Measurements from ENCODE around the gene DNAJB13. TPM values are rescaled to one million over a fixed set of nuclear protein-coding genes. Genes with fewer than 3 reads are reported as not detected.

DNAJB13 gene
- total RNA-seq, 2 experiments from 2014 or later, result not detected

DNA sequence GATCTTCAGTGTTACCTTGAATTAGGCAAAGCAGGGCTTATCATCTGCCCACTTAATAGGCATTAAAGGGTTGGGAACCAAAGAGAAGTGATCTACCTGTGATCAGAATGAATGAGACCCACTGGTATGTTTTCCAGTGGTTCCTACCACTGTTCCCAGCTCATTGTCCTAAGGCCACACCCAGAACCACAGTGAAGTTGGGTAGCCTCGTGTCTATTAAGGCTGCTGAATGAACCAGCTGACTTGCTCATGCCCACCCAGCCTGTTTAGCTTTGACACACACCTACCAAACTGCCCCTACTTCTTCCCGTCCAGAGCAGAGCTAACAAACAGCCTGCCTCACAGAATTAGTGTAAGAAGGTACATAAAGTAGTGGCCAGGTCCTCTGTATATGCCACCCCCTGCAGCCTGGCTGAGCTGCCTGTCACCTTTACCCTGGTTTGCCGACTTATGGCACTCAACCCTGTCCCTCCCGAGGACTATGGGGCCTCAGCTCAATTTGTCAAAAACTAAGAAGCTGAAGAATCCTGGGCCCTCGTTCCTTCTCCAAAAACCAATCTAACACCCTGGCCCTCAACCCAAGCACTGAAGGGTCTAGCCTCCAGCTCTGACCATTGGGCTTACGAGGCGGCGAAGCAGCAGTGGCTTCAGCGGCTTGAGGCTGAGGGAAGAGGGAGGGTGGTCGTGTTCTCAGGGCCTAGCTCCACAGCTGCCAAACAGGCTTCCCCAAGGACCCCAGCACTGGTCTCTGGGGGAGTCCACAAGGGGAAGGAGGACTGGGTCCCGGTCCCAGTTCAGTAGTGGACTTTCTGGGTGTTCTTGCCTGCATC is 22.0 kb downstream of the DNAJB13 start:
- Mint-ChIP-seq H3K4me1 (peaks cover 90% of the 10 kb centered on the region), H3K27me3 (no peaks in the 10 kb centered on the region), H3K9me3 (no peaks in the 10 kb centered on the region), H3K27ac (peak overlapping the region; percentile 97), H3K4me3 (no peak overlapping the region), H3K36me3 (ENCODE audit: low read depth) (peaks cover 58% of the 10 kb centered on the region)
- ChIA-PET POLR2A (interaction anchor here (0.7 to 12.4 kb wide), 9 partner anchors 8 to 198 kb away, joined by 3 to 264 read pairs (median 13); partner anchors contain the start of genes C2CD3, PPME1 and UCP2), CTCF (interaction anchor here (1.7 to 4.4 kb wide), 3 partner anchors 9 to 32 kb away, joined by 3 to 12 read pairs (median 5); partner anchors contain the start of gene UCP2)
- no peak for DNase-seq

DNA sequence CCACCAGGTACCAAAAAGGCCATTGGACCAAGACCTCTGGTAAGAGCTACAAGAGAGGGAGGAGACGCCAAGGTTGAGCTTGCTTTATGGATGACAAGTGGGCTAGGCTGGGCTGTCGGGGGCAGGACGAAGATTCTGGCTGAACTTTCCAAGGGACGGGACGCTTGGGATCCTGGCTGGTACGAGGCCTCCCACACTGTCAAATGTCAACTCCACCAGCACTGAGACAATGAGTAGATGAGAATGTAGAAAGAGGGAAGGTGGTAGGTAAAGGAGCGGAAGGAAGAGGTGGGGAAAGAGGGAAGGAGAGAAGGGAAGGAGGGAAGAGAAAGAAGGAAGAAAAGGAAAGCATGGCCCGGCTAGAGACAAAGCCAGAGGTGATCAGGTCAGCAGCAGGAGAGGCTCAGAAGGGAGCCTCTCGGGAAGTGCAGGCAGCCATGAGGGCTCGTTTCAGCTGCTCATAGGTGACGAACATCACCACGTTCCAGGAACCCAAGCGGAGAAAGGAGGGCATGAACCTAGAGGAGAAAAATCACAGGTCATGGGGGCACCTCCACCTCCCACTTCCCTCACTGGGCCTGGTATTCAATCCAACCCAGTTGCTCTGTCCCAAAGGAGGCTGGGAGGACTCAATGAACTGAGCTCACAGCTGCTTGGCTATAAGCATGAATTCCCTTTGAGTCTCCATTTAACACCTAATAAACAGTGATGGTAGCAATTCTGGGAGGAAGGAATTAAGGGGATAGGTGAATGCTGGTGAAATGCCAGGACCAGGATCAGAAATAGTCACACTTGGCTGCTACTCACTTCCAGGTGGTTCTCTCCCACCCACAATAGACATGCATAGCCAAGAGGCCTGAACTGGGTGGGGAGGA is 24.0 kb downstream of the DNAJB13 start:
- peak overlapping the region; percentile 97 for H3K27ac Mint-ChIP-seq
- H3K4me3 Mint-ChIP-seq, result peak overlapping the region; percentile 62
- no peaks in the 10 kb centered on the region for H3K27me3 Mint-ChIP-seq
- CTCF ChIA-PET, result interaction anchor here (0.9 to 4.4 kb wide), 3 partner anchors 7 to 281 kb away, joined by 3 to 12 read pairs (median 5); partner anchors contain the start of gene UCP2
- no peaks in the 10 kb centered on the region for H3K9me3 Mint-ChIP-seq
- peaks cover 78% of the 10 kb centered on the region for H3K36me3 Mint-ChIP-seq (ENCODE audit: low read depth)
- POLR2A ChIA-PET, result interaction anchor here (0.8 to 12.4 kb wide), 9 partner anchors 5 to 196 kb away, joined by 3 to 264 read pairs (median 13); partner anchors contain the start of genes C2CD3, PPME1 and UCP2
- H3K4me1 Mint-ChIP-seq, result peaks cover 93% of the 10 kb centered on the region
- no peak for DNase-seq

DNA sequence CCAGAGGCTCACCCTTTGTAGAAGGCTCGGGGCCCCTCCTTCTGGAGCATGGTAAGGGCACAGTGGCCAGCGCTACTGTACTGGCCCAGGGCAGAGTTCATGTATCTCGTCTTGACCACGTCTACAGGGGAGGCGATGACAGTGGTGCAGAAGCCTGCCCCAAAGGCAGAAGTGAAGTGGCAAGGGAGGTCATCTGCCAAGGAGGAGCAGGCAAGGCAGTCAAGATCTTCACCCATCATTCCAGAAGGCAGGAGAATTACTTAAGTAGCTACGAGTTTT is 24.6 kb downstream of the DNAJB13 start:
- Mint-ChIP-seq H3K27me3 (no peaks in the 10 kb centered on the region), H3K27ac (peak overlapping the region; percentile 97), H3K9me3 (no peaks in the 10 kb centered on the region), H3K36me3 (ENCODE audit: low read depth) (peaks cover 81% of the 10 kb centered on the region), H3K4me3 (no peak overlapping the region), H3K4me1 (peaks cover 93% of the 10 kb centered on the region)
- CTCF ChIA-PET, result interaction anchor here (4.4 kb wide), 1 partner anchor 30 kb away, joined by 12 read pairs; no protein-coding TSS in a partner anchor
- POLR2A ChIA-PET, result interaction anchor here (1.4 to 12.4 kb wide), 4 partner anchors 6 to 39 kb away, joined by 4 to 264 read pairs (median 140); partner anchors contain the start of gene UCP2
- DNase-seq, result no peak

DNA sequence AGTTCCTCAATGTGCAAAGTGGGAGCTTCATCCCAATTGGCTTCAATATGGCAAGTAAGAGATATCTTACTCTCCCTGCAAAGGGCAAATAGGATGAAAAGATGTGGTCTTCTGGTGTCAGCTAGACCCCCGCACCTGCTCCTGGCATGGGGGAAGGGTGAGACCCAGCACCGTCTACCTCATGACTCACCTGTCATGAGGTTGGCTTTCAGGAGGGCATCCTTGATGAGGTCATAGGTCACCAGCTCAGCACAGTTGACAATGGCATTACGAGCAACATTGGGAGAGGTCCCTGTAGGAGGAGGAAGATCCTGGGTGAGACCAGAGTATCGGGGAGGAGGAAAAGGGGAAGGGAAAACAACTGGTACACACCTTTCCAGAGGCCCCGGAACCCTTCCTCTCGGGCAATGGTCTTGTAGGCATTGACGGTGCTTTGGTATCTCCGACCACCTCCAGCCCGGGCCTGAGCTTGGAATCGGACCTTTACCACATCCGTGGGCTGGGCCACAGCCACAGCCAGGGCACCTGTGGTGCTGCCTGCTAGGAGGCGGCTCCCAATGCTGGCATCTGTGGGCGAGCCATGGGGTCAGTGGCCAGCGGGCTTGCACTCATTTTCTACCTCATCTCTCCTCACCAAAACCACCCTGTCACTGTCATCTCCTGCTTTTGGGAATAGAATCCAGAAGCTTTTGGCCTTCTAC is 25.8 kb downstream of the DNAJB13 start:
- CTCF ChIA-PET, result no interaction called here
- H3K9me3 Mint-ChIP-seq, result no peaks in the 10 kb centered on the region
- no peak overlapping the region for H3K4me3 Mint-ChIP-seq
- H3K27ac Mint-ChIP-seq, result peak overlapping the region; percentile 97
- H3K27me3 Mint-ChIP-seq, result no peaks in the 10 kb centered on the region
- no peak for DNase-seq
- peaks cover 88% of the 10 kb centered on the region for H3K4me1 Mint-ChIP-seq
- H3K36me3 Mint-ChIP-seq (ENCODE audit: low read depth), result peaks cover 93% of the 10 kb centered on the region
- POLR2A ChIA-PET, result interaction anchor here (7.1 to 12.3 kb wide), 2 partner anchors 7 to 37 kb away, joined by 84 to 264 read pairs; no protein-coding TSS in a partner anchor

DNA sequence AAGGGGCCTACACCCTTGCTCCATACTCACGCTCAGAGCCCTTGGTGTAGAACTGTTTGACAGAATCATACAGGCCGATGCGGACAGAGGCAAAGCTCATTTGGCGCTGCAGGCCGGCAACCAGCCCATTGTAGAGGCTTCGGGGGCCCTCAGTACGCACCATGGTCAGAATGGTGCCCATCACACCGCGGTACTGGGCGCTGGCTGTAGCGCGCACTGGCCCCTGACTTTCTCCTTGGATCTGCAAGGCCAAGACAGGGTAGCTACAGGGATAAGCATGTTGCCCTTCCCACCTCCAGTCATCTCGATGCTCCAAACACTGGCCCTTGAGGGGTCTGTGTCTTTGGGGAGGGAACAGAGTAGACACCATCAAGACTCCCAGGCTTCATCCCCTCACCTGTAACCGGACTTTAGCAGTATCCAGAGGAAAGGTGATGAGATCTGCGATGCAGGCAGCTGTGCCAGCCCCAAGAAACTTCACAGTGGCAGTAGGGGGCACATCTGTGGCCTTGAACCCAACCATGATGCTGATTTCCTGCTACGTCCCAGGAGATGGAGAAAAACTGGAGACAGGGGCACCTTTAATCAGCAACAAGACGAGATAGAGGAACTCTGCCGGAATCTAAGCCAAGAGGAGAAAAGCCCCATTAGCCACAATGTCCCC is 27.2 kb downstream of the DNAJB13 start:
- no peak for DNase-seq
- Mint-ChIP-seq H3K36me3 (ENCODE audit: low read depth) (peaks cover 97% of the 10 kb centered on the region), H3K27ac (peak overlapping the region; percentile 98), H3K27me3 (no peaks in the 10 kb centered on the region), H3K4me1 (peaks cover 76% of the 10 kb centered on the region), H3K4me3 (peak overlapping the region; percentile 19), H3K9me3 (no peaks in the 10 kb centered on the region)
- POLR2A ChIA-PET, result interaction anchor here (7.1 to 12.3 kb wide), 4 partner anchors 9 to 35 kb away, joined by 84 to 264 read pairs (median 151); no protein-coding TSS in a partner anchor
- CTCF ChIA-PET, result no interaction called here

DNA sequence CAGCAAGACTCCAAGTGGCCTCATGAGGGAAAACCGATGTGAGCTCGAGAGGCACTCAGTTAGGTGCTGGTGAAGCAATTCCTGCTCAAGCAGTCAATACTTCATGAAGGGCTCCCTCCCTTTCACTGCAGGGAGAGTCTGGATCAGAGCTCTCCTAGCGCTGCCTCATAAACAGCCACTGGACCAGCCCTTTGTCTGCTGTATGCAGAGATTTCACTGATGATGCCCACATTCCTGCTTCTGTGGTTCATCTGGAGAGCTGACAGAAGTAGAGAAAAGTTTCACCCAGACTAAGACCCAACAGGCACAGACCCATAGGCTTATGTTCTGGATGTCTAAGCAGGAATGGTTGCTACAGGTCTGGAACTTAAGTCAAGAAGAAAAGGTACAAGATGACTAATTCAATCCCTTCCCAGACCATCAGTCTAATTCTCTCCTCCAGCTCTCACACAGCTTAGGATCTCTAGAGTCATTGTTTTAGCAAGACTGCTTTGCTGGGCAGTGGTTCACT is 27.8 kb downstream of the DNAJB13 start:
- DNase-seq, result no peak
- no peaks in the 10 kb centered on the region for H3K27me3 Mint-ChIP-seq
- peaks cover 74% of the 10 kb centered on the region for H3K4me1 Mint-ChIP-seq
- POLR2A ChIA-PET, result interaction anchor here (2.2 to 12.3 kb wide), 5 partner anchors 9 to 49 kb away, joined by 5 to 264 read pairs (median 117); no protein-coding TSS in a partner anchor
- H3K27ac Mint-ChIP-seq, result peak overlapping the region; percentile 98
- H3K4me3 Mint-ChIP-seq, result peak overlapping the region; percentile 96
- CTCF ChIA-PET, result interaction anchor here (0.9 kb wide), 1 partner anchor 277 kb away, joined by 3 read pairs; no protein-coding TSS in a partner anchor
- no peaks in the 10 kb centered on the region for H3K9me3 Mint-ChIP-seq
- peaks cover 92% of the 10 kb centered on the region for H3K36me3 Mint-ChIP-seq (ENCODE audit: low read depth)

DNA sequence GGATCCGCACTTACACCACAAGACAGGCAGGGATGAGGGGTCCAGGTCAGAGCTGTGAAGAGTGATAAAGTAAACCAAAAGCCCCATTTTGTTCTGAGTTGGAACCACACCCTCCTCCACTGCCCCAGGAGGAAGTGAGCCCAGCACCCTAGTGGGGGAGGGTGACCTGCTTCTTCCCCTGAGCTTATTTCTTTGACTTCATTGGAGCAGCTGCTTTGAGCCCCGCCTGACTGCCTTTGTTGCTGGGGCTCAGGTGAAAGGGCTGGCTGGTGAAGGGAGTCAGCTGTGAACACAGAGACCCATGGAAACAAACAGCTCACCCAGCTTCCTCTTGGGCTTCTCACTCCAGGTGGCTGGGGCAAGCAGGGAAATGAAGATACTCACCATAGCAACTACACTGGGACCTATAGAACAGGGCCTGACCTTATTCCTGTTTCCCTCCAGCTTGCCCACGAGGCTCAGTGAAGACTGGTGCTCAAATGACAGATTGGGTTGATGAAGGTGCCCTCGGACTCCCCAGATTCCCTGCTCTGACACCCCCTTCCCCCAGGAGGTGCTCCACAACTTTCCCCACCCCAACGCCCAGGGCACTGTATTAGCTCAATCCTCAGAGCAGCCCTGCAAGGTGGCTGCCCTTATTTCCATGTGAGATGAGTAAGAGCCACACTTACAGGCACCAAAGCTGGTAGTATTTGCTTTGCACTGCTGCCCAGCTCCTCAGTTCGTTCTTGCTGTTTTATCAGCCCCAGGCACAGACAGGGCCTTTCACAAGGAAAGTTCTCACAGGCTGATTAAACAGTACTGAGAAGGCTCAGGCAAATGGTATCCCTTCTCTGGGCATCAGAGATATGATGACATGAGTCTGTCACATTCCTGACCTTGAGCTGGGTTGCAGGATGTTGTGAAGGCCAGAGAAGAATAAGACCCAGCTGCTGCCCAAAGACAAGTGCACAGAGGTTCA is 29.5 kb downstream of the DNAJB13 start:
- H3K9me3 Mint-ChIP-seq, result no peaks in the 10 kb centered on the region
- H3K27ac Mint-ChIP-seq, result peak overlapping the region; percentile 98
- CTCF ChIA-PET, result interaction anchor here (0.6 to 2.9 kb wide), 17 partner anchors 10 to 275 kb away, joined by 3 to 20 read pairs (median 4); partner anchors contain the start of genes C2CD3 and PPME1
- peaks cover 76% of the 10 kb centered on the region for H3K36me3 Mint-ChIP-seq (ENCODE audit: low read depth)
- H3K4me1 Mint-ChIP-seq, result peaks cover 70% of the 10 kb centered on the region
- peak; percentile 90 for DNase-seq
- POLR2A ChIA-PET, result interaction anchor here (0.8 to 12.3 kb wide), 16 partner anchors 11 to 219 kb away, joined by 3 to 264 read pairs (median 5); partner anchors contain the start of genes C2CD3, PPME1 and RAB6A
- H3K27me3 Mint-ChIP-seq, result no peaks in the 10 kb centered on the region
- peak overlapping the region; percentile 96 for H3K4me3 Mint-ChIP-seq

DNA sequence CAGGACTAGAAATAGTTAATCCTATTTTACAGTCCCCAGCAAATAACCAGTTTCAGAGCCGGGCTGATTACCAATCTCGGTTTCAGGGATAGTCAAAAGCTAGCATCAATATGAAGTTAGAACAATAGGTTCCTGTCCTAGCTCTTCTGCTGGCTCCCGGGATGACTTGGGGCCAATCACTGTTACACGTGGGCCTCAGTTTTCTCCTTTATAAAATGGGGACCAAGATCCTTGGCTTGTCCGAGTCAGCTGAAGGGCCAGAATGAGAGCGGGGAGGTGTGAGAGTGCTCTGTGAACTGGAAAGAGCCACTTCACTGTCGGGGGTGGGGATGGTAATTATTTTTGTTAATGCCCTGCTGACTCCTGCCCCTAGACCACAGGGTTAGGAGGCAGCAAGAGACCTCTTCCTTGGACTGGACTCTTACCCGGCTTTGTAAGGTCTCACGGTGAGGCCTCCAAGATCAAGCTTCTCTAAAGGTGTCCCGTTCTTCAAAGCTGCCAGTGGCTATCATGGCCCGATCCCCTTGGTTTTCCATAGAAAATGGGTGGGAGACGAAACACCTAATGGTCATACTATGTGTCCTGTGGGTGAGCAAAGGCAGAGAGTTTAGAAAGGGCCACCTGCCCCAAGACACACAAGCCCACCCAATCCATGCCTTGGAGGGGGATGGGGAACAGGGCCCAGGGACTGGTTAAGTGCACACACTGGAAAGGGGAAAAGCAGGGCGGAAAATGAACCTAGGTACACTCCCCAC is 30.4 kb downstream of the DNAJB13 start:
- Mint-ChIP-seq H3K4me1 (peaks cover 66% of the 10 kb centered on the region), H3K9me3 (no peaks in the 10 kb centered on the region), H3K27me3 (no peaks in the 10 kb centered on the region), H3K4me3 (peak overlapping the region; percentile 96), H3K27ac (peak overlapping the region; percentile 98), H3K36me3 (ENCODE audit: low read depth) (peaks cover 67% of the 10 kb centered on the region)
- CTCF ChIA-PET, result interaction anchor here (0.6 to 2.9 kb wide), 7 partner anchors 7 to 190 kb away, joined by 3 to 20 read pairs (median 7); partner anchors contain the start of genes C2CD3 and PPME1
- POLR2A ChIA-PET, result interaction anchor here (0.9 to 12.3 kb wide), 14 partner anchors 12 to 203 kb away, joined by 4 to 264 read pairs (median 16); partner anchors contain the start of genes C2CD3, PPME1 and UCP3
- DNase-seq, result no peak

DNA sequence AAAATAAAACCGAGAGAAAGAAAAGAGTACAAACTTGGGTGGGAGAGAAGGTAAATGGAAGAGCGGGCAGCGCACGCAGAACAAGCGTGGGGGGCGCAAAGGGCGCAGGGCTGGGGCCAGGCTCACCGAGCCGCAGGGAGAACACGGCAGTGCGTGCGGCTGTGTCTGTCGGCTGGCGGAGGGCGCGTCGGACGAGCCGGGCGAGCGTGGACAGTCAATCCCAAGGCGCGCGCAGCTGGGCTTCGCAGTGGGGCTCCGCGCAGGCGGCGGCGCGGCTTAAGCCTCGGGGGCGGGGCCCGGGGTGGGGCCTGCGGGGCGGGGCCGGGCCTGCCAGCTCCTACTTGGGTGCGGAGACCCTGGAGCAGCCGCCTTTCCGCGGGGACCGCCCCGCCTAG is 31.8 kb downstream of the DNAJB13 start, which contains the start of gene UCP2:
Gene UCP2 (minus strand): TSS at position 249 of the 395 bp plus-strand sequence. CDS start 4,465 bp downstream, outside the sequence.
- CTCF ChIA-PET, result interaction anchor here (0.9 to 2.7 kb wide), 5 partner anchors 9 to 26 kb away, joined by 3 to 10 read pairs (median 4); no protein-coding TSS in a partner anchor
- H3K27me3 Mint-ChIP-seq, result no peaks in the 10 kb centered on the region
- peaks cover 53% of the 10 kb centered on the region for H3K36me3 Mint-ChIP-seq (ENCODE audit: low read depth)
- H3K27ac Mint-ChIP-seq, result peak within 1 kb of the TSS; percentile 98
- H3K9me3 Mint-ChIP-seq, result no peaks in the 10 kb centered on the region
- peak within 1 kb of the TSS; percentile 96 for H3K4me3 Mint-ChIP-seq
- H3K4me1 Mint-ChIP-seq, result peaks cover 53% of the 10 kb centered on the region
- DNase-seq, result peak; percentile 90
- POLR2A ChIA-PET, result interaction anchor here (0.7 to 12.3 kb wide), 16 partner anchors 13 to 510 kb away, joined by 3 to 264 read pairs (median 6); partner anchors contain the start of genes C2CD3, LIPT2, PPME1 and UCP3
